IPS DF 19.7 (cell line): ENCODE results near the gene SPART.
"Not testable (repeated sequence)": the region's sequence is repeated elsewhere in the genome, so short reads cannot be mapped to it uniquely, and the experiment has no call there.

Source experiments
- DNase-seq: peaks from one replicate; pipeline ENCODE4 v3.0.0-alpha.2; 2013; ENCODE audit warnings: low read depth, low spot score

Gene SPART

GRCh38 chr13:36353001-36353400 is 6.8 kb upstream of the SPART start:
- DNase-seq = no peak

- DNase-seq = no peak
Observed at GRCh38 chr13:36352350-36352749, 6.2 kb upstream of the SPART start.

- DNase-seq = no peak
Observed at GRCh38 chr13:36347531-36348210, 1.5 kb upstream of the SPART start.

GRCh38 chr13:36345438-36346221 is 564 bp downstream of the SPART start:
- no peak for DNase-seq

- DNase-seq = no peak
Observed at GRCh38 chr13:36344886-36345437, 1.2 kb downstream of the SPART start.

- DNase-seq = no peak
Observed at GRCh38 chr13:36344173-36344572, 2.0 kb downstream of the SPART start.

GRCh38 chr13:36343766-36344165 is 2.4 kb downstream of the SPART start:
- DNase-seq = no peak

GRCh38 chr13:36342715-36343114 is 3.5 kb downstream of the SPART start:
- no peak for DNase-seq

- DNase-seq = no peak
Observed at GRCh38 chr13:36341718-36342117, 4.5 kb downstream of the SPART start.

- no peak for DNase-seq
Observed at GRCh38 chr13:36339600-36340155, 6.5 kb downstream of the SPART start.

- no peak for DNase-seq
Observed at GRCh38 chr13:36337938-36338641, 8.1 kb downstream of the SPART start.

- no peak for DNase-seq
Observed at GRCh38 chr13:36332986-36333385, 13.2 kb downstream of the SPART start.

GRCh38 chr13:36332255-36332654 is 13.9 kb downstream of the SPART start:
- DNase-seq = not testable (repeated sequence)

- DNase-seq = no peak
Observed at GRCh38 chr13:36331280-36331679, 14.9 kb downstream of the SPART start.

- DNase-seq = no peak
Observed at GRCh38 chr13:36329361-36329760, 16.8 kb downstream of the SPART start.

- DNase-seq = no peak
Observed at GRCh38 chr13:36328821-36329220, 17.4 kb downstream of the SPART start.

- DNase-seq = no peak
Observed at GRCh38 chr13:36325912-36326311, 20.3 kb downstream of the SPART start.

- DNase-seq = not testable (repeated sequence)
Observed at GRCh38 chr13:36324881-36325280, 21.3 kb downstream of the SPART start.

- DNase-seq = no peak
Observed at GRCh38 chr13:36323951-36324566, 22.1 kb downstream of the SPART start.

GRCh38 chr13:36323408-36323807 is 22.8 kb downstream of the SPART start:
- DNase-seq = no peak

GRCh38 chr13:36319793-36320192 is 26.4 kb downstream of the SPART start:
- DNase-seq = not testable (repeated sequence)
